Fibroblast of skin of left biceps (primary cell): Measurements from ENCODE around the gene HSD3B2.

Source experiments
- DNase-seq, 2 experiments: peaks; one replicate each; pipeline ENCODE4 v3.0.0-alpha.2; 2013; ENCODE audit warnings: low read depth in 2 of 2

The HSD3B2 gene

DNA sequence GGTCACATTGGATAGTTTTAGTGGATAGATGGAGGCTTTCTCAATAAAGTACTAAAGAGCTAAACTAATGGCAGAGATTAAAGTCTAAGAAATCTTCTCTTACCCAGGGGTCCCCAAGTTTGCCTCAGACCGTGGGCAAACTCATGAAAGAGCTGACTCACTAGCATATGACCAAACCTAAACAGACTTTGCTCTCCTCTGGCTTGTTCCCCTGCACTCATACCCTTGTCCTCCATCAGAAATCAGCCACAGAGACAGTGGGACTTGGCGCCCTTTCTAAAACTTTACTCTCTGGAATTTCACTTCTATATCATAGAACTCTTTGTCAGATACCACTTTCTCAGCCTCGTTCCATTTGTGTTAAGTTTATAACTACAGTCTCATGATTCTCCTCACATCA, 17.0 kb upstream of the HSD3B2 start:
- no peak for DNase-seq

DNA sequence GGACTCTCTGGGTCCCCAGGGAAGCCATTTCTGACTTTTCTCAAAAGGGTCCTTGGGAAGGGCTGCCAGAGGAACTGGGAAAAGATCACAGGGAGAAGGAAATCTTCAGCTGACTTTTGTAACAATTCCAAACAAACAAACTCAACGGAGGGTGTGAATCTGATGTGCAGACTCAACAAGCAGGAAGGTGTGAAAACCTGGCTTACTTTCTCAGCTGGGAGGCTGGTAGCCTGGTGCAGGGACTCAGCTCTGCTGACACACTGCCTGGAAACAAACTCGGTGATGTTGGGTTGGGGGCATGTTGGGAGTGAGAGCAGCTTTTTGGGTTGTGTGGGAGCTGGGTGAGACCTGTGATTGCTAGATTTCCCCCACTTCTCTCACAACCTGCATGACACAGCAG, 10.2 kb upstream of the HSD3B2 start:
- no peak for DNase-seq

DNA sequence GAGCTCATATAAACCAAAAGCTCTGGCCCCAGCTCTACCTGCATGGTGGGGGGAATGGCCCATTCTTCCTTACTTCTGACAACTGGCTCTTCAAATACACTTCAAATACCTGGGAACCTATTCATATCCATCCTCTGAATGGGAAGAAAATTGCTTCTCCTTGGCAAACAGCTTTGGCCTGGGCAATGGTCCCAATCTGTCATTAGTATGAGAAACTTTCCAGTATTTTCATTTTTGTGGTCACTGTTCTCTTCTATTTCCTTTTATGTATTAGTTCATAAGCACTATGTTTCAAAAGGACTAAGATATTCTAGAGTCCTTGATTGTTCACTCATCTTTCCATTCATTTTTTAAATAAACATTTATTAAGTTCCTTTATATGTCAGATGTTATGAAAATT, 5.2 kb upstream of the HSD3B2 start:
- peak; percentile 17 to 38 for DNase-seq

DNA sequence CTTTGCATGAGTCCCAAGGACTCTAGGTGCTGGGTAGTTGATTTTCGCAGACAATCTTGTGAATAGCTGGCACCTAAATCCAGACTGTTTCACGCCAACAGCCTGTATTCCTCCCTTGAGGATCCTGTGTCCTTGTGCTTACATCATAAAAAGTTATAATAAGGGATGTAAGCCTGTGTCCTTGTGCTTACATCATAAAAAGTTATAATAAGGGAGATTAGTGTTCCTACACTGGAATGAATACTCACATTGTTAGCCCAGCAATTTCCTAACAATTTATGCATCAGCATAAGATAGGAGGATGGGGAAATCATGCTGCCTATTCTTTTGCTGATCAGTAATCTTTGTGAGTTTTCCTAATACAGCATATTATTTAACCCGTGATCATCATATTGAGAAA, 4.0 kb upstream of the HSD3B2 start:
- DNase-seq = no peak

- no peak for DNase-seq
These were observed 1.2 kb downstream of the HSD3B2 start for GRCh38 chr1:119416006-119416640.

DNA sequence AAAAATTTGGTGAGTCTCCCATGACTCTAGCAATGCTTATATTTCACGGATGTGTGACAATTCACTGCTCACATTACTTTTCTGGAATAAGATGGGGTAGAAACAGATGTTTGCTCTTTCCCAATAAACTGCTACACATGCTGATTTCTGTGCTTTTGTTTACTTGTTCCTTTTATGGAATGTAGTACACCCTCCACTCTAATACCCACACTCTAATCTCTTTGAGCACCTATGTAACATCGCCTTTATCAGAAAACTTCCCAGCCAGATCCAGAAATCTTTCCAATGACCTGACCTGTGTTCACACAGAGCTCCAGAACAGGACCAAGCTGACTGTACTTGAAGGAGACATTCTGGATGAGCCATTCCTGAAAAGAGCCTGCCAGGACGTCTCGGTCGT, 4.2 kb downstream of the HSD3B2 start:
- DNase-seq = no peak

DNA sequence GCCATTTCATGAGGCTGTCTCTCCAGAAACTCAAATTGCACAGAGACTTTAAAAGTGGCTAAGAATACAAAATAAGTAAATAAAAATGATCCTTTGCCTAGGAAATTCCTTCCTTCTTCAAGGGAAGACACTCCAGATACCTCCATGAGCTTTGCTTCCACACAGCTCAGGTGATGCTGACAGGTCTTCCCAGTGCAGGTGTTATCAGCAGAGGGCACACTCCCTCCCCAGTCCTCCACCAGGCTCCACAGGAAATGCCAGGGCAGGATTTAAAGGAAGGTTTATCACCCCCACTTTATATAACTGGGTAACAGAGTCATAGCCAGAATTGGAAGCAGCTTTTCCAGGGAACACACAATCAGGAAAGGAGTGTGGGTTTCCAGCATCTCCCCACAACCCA, 5.7 kb downstream of the HSD3B2 start:
- no peak for DNase-seq

DNA sequence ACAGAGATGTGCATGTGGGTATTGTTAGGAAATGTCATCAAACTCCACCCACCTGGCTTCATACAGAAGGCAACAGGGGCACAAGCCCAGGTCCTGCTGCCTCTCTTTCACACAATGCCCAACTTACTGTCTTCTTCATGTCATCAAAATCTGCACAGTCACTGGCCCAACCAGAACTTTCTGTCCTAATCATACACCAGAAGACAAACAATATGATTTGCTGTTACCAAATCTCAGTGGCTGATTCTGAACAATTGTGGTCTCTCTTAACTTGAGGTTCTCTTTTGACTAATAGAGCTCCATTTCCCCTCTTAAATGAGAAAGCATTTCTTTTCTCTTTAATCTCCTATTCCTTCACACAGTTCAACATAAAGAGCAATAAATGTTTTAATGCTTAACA, 7.7 kb downstream of the HSD3B2 start:
- DNase-seq = no peak

DNA sequence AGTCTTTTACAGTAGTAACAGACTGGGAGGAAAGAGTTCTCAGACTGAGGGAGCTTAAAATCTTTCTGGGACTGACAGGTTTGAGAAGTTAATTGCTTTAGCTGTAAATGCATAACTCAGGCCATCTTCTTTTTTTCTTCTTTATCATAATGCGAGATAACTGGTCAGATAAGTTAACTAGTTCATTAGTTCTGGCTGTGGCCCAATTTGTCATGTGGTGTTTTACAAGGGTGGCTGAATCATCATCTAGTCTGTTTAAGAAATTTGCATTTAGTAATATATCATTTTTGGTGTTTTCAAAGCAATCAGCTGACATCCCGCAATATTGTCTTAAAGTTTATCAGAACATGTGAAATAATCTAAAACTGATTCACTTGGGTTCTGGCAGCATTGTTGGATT, 14.0 kb downstream of the HSD3B2 start:
- no peak for DNase-seq

GRCh38 chr1:119429687-119430086, 14.7 kb downstream of the HSD3B2 start:
- no peak for DNase-seq

DNA sequence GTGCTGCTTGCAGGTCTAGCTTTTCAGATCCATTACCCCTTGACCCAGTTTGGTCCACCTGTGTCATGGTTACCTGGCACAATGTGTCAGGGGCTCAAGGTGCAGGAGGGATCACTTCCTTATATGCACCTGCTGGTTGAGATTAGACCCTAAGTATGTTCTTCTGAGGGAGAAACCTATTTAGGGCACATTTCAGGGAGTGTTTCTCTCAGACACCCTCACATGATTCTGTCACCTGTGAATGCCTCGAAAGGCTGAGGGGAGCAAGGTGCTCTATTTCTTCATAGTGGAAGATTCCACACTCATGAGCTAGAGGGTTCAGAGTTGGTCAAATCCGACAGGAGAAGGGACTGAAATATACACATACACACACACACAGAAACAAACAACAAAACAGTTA, 15.5 kb downstream of the HSD3B2 start:
- DNase-seq = no peak

- DNase-seq = no peak
These were observed 16.9 kb downstream of the HSD3B2 start for GRCh38 chr1:119431836-119432235.

GRCh38 chr1:119435052-119435451, 20.1 kb downstream of the HSD3B2 start:
- no peak for DNase-seq

- DNase-seq = no peak
These were observed 23.8 kb downstream of the HSD3B2 start for GRCh38 chr1:119438761-119439160.

GRCh38 chr1:119440721-119441307, 25.9 kb downstream of the HSD3B2 start:
- DNase-seq = no peak

GRCh38 chr1:119442756-119443155, 27.8 kb downstream of the HSD3B2 start:
- no peak for DNase-seq

DNA sequence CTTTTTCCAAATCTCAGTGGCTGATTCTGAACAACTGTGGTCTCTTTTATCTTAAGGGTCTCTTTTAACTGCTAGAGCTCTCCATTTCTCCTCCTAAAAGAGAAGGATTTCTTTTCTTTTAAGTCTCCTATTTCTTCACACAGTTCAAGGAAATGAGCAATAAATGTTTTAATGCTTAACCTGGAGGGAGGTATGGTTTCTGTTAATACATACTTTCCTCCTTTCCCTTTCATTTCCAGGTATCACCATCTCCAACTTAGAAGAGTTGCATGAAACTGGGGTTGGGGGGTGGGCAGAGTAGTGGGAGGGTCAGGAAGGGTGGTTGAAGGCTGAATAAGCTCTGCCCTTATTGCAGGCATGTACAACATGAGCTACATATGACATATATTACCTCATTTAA, 31.4 kb downstream of the HSD3B2 start:
- DNase-seq = no peak

- DNase-seq = no peak
These were observed 32.6 kb downstream of the HSD3B2 start for GRCh38 chr1:119447344-119448126.

GRCh38 chr1:119448127-119448511, 33.2 kb downstream of the HSD3B2 start:
- no peak for DNase-seq

GRCh38 chr1:119449971-119450370, 35.0 kb downstream of the HSD3B2 start:
- no peak for DNase-seq

- no peak for DNase-seq
These were observed 36.2 kb downstream of the HSD3B2 start for GRCh38 chr1:119451158-119451557.

DNA sequence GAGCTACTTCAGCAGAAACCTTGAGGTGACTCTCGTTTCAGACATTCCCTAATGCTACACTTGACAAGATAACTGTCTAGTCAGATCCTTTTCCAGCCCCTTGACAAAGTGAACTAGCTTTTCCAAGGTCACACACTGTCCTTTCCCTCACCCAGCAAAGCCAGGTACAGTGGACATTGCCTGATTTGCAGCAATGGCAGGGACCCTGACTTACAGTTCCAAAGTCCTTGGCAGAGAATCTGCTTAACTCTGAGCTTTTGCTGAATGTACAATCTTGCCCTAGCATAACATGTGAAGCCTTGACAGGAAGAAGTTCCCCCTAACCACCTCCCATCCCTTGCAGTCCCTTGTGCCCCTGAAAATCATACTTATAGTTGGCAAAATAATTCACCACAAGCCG, 37.1 kb downstream of the HSD3B2 start:
- no peak for DNase-seq

DNA sequence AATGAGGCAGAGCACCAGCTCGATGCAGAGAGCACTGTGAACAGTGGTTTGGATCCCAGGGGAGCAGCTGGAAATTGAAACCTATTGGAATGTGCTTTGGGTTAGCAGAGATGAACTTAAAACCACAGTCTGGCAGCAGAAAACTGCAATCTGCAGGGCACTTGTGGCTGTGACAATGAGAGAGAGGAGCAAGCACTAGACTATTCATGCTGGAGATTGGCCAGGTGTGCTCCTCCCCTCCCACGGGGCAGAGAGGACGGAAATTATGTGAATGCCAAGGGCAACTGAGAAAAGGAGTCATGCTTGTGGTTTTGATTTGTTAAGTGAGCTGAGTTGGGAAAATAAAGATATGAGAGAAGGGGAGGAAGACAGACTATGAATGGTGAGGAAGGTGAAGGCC, 38.1 kb downstream of the HSD3B2 start:
- DNase-seq = peak; percentile 34 to 41
